ENCODE results near the gene RASA2.
"Not testable (repeated sequence)": the region's sequence is repeated elsewhere in the genome, so short reads cannot be mapped to it uniquely, and the experiment has no call there.

The RASA2 gene

DNA sequence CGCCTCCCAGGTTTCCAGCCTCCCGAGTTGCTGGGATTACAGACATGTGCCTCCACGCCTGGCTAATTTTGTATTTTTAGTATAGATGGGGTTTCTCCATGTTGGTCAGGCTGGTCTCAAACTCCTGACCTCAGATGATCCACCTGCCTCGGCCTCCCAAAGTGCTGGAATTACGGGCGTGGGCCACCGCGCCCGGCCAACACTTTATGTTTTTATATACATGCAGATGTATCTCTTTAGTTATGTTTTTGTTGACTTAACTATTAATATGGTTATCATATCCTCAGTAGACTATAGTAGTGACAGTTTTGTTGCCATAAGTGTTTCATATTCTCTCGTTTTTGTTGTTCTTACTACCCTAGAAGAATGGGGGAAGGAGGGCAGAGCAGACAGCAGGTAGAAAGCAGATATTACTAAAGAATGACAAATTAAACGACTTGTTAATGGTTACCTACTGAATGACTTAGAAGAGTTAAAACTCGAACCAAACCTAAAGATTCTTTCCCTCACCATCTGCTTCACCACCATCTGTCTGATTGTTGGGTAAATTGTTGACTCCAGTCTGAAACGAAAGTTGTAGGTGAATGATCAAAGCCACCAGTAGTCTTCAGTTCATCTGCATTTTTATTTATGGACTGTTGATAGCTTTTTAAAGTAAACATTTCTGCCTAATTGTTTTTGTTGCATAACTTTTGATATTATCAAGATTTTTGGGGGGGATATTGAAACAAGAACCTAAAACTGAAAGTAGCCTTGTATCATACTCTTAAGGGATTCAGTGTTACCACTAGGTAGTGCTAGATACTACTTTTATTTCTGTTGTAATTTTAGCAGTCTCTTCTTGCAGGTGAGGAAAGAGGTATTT is 89.3 kb downstream of the RASA2 start:
- DNase-seq (ENCODE audit: low read depth in 3 of 3, low spot score in 1 of 3) = no peak

DNA sequence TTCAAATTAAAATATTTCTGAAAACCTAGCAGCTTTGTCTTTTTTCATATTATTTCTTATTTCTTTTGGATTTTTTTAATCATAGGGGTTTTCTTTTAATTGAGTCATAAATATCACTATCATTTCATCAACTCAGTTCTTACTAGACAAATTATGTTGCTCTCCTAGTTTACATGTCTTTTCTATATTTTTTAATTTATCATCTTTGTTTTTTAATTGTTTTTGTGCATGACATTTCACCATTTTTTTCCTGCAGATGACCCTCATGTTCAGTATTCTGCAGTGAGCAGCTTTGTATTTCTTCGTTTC is 89.9 kb downstream of the RASA2 start:
- DNase-seq (ENCODE audit: low read depth in 3 of 3, low spot score in 1 of 3) = no peak

- no peak for DNase-seq (ENCODE audit: low read depth in 3 of 3, low spot score in 1 of 3)
Measured at GRCh38 chr3:141578202-141578973, 91.6 kb downstream of the RASA2 start.

DNA sequence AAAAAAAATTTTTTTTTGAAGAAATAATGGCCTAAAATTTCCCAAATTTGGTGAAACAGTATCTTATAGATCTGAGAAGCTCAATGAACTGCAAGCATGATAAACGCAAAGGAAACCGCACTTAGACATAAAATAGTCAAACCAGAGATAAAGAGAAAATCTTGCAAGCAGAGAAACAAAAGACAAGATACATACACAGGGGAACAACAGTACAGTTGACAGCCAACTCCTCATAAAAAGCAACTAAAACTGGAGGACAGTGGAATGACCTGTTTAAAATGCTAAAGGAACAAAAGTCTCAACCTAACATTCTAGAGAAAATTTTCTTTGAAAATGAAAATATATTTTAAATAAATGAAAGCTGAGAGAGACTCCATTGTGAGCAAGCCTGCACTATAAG is 107.5 kb downstream of the RASA2 start:
- no peak for DNase-seq (ENCODE audit: low read depth in 3 of 3, low spot score in 1 of 3)

DNA sequence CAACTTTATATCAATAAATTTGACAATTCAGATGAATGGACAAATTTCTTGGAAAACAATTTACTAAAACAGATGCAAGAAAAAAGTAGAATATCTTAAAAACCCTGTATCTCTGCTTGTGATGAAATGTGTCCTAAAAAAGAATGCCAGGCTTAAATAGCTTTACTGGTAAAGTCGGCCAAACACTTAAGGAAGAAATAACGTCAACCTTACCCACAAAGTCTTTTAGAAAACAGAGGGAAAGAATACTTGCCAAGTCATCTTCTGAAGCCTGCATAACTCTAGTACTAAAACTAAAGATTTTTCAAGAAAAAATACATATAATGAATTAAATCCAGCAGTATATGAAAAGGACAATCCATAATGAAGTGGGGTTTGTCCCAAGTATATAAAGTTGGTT is 111.1 kb downstream of the RASA2 start:
- DNase-seq (ENCODE audit: low read depth in 3 of 3, low spot score in 1 of 3) = no peak

GRCh38 chr3:141600331-141600730 is 113.5 kb downstream of the RASA2 start:
- no peak for DNase-seq (ENCODE audit: low read depth in 3 of 3, low spot score in 1 of 3)

- no peak for DNase-seq (ENCODE audit: low read depth in 3 of 3, low spot score in 1 of 3)
Measured at GRCh38 chr3:141602706-141603105, 115.9 kb downstream of the RASA2 start.

- DNase-seq (ENCODE audit: low read depth in 3 of 3, low spot score in 1 of 3) = no peak
Measured at GRCh38 chr3:141603473-141604035, 116.7 kb downstream of the RASA2 start.

- no peak for DNase-seq (ENCODE audit: low read depth in 3 of 3, low spot score in 1 of 3)
Measured at GRCh38 chr3:141605883-141606282, 119.1 kb downstream of the RASA2 start.

GRCh38 chr3:141608438-141608837 is 121.6 kb downstream of the RASA2 start:
- DNase-seq (ENCODE audit: low read depth in 3 of 3, low spot score in 1 of 3) = no peak

GRCh38 chr3:141610939-141611338 is 124.1 kb downstream of the RASA2 start:
- no peak for DNase-seq (ENCODE audit: low read depth in 3 of 3, low spot score in 1 of 3)

DNA sequence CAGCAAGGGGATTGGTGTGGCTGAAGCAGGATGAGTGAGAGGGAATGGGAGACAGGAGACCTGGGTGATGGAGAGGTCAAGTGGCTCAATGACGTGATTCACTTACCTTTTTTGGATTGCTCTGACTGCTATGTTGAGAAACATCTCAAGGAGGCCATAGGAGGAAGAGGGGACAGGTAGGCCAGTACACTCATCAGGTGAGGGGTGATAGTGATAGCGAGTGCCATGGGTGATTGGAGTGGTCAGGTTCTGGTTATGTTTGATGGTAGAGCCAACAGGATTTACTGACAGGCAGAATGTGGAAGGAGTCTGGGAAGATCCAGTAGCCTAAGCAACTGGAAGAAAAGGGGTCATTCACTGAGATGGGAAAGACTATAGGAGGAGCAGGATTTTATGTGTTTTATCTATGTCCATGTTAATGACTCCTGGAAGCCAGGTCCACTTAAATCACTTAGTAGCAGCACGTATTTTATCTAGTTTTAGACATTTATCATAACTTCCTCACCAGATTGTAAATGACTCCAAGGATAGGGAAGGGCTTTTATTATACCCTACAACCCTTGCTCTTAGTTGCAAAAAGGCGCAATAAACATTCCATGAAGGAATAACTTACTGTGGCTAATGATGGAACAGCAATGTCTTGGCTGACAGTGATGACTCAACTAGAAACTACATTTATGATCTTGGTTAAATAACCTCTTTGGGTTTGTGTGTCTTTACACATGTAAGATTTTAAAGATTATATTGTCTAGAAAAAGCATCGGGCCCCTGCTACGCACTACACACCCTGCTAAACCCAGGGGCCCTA is 131.5 kb downstream of the RASA2 start:
- no peak for DNase-seq (ENCODE audit: low read depth in 3 of 3, low spot score in 1 of 3)

DNA sequence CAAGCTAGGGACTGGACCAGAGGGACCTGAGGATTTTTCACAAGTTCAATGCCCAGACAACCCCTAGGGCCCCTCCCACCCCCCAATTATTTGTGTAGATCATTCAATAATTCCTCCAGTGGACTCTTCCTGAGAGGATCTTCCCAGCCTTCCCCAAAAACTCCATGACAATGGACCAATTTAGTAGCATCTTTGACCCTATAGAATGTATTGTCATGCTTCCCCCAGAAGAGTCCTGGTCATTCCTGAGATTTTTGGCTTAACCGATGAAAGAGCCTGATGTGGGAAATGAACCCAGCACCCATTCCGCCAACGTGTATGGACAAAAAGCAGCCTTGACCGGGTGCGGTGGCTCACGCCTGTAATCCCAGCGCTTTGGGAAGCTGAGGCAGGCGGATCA is 132.1 kb downstream of the RASA2 start:
- DNase-seq (ENCODE audit: low read depth in 3 of 3, low spot score in 1 of 3) = no peak

DNA sequence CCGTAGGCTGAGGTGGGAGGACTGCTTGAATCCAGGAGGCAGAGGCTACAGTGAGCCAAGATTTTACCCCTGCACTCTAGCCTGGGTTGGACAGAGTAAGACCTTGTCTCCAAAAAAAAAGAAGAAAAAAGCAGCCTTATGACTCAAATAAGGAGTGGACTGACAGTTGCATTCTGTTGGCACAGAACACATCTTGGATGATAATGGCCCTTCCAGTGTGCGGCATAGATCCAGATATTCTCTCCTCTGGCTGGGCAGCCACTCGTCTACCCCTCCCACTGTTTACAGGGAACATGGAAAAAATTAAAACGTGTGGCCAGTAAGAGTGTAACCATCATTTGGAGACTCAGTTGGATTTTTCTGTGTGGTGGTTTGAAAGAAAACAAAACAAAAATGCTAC is 132.6 kb downstream of the RASA2 start:
- no peak for DNase-seq (ENCODE audit: low read depth in 3 of 3, low spot score in 1 of 3)

DNA sequence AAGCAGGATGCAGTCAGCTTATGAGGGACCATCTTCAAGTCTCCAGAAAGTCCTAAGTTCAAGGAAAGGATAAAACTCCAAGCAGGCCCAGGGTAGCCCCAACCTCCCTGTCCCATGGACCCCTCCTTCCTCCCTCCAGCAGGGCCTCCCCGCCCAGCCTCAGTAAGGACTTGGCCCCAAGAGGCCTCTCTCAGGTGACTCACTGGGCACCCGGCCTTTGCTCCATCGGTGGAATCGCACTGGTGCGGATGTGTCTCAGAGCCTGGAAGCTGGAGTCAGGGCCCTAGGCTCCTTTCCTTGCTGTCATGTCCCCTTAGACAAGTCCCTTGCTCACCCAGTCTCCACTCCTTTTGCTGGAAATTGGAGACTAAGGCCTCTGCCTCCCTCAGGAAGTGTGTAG is 136.9 kb downstream of the RASA2 start:
- no peak for DNase-seq (ENCODE audit: low read depth in 3 of 3, low spot score in 1 of 3)

GRCh38 chr3:141625506-141625905 is 138.7 kb downstream of the RASA2 start:
- no peak for DNase-seq (ENCODE audit: low read depth in 3 of 3, low spot score in 1 of 3)

DNA sequence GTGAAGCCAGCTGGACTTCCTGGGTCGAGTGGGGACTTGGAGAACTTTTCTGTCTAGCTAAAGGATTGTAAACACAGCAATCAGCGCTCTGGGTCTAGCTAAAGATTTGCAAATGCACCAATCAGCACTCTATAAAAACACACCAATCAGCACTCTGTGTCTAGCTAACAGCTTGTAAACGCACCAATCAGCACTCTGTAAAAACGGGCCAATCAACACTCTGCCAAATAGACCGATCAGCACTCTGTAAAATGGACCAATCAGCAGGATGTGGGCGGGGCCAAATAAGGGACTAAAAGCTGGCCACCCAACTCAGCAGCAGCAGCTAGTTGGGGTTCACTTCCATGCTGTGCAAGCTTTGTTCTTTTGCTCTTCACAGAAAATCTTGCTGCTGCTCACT is 141.5 kb downstream of the RASA2 start:
- not testable (repeated sequence) for DNase-seq (ENCODE audit: low read depth in 3 of 3, low spot score in 1 of 3)

DNA sequence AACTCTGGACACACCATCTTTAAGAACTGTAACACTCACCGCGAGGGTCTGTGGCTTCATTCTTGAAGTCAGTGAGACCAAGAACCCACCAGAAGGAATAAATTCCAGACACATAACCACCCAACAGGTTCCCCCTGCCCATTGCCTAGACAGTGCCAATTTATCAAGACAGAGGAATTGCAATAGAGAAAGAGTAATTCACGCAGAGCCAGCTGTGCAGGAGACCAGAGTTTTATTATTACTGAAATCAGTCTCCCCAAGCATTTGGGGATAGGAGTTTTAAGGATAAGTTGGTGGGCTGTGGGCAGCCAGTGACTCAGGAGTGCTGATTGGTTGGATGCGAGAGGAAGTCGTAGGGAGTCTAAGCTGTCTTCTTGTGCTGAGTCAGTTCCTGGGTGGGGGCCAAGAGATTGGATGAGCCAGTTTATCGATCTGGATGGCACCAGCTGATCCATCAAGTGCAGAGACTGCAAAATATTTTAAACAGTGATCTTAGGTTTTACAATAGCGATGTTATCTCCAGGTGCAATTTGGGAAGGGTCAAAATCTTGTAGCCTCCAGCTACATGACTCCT is 142.1 kb downstream of the RASA2 start:
- not testable (repeated sequence) for DNase-seq (ENCODE audit: low read depth in 3 of 3, low spot score in 1 of 3)

DNA sequence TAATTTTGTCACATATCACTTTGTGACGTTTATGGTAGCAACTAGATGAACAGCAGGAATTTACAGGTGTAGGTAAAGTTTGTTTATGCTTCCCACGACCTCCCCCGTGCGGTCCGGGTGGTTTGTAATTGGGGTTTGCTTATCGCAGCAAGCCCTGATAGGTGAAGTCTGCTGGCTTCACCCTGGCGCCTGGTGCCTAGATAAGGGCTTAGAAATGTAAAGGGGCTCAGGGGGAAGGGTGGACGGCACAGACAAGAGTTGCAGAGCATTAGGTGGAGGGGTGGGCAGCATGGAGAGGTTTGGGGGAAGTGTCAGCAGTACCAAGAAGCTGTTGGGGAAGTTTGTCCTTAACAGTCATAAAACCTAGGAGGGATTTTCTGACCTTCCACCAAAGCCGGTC is 143.1 kb downstream of the RASA2 start:
- no peak for DNase-seq (ENCODE audit: low read depth in 3 of 3, low spot score in 1 of 3)

GRCh38 chr3:141632779-141633374 is 146.1 kb downstream of the RASA2 start:
- no peak for DNase-seq (ENCODE audit: low read depth in 3 of 3, low spot score in 1 of 3)

DNA sequence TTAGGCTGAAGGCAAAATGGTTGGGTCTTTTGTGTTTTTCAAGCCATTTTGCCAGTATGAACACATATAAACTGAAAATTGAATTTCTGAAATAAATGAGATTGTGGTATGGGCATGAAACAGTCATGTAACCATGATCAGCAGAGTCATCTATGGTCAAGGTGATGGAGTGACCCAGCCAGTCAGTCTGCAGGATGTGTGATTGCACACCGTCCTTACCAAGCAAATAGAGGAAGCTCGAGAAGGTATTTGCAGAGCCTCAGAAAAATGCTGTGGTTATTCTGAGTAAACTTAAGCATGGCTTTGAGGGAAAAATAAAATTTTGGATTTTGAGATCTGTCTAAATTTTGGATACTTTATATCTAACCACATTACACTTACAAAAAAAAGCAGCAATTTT is 155.4 kb downstream of the RASA2 start:
- DNase-seq (ENCODE audit: low read depth in 3 of 3, low spot score in 1 of 3) = no peak
